Rectal smooth muscle tissue (tissue), 1 donor: ENCODE results near the gene NTM.

Experiments used
- H3K27ac ChIP-seq: one replicate; pipeline ENCODE4 v1.7.0; 2013; ENCODE audit warnings: low read depth, low read length, inconsistent platforms
- H3K27me3 ChIP-seq: one replicate; pipeline ENCODE4 v1.7.0; 2013; ENCODE audit warnings: low read length; ENCODE audit not compliant: control insufficient read depth, insufficient read depth
- H3K36me3 ChIP-seq: one replicate; pipeline ENCODE4 v1.7.0; 2013; ENCODE audit warnings: low read length; ENCODE audit not compliant: control insufficient read depth, insufficient read depth
- H3K4me1 ChIP-seq: one replicate; pipeline ENCODE4 v1.7.0; 2013; ENCODE audit warnings: low read length; ENCODE audit not compliant: control insufficient read depth, insufficient read depth
- H3K4me3 ChIP-seq: one replicate; pipeline ENCODE4 v1.7.0; 2013; ENCODE audit warnings: low read length
- H3K9ac ChIP-seq: one replicate; pipeline ENCODE4 v1.7.0; 2013; ENCODE audit warnings: low read length

Gene NTM

DNA sequence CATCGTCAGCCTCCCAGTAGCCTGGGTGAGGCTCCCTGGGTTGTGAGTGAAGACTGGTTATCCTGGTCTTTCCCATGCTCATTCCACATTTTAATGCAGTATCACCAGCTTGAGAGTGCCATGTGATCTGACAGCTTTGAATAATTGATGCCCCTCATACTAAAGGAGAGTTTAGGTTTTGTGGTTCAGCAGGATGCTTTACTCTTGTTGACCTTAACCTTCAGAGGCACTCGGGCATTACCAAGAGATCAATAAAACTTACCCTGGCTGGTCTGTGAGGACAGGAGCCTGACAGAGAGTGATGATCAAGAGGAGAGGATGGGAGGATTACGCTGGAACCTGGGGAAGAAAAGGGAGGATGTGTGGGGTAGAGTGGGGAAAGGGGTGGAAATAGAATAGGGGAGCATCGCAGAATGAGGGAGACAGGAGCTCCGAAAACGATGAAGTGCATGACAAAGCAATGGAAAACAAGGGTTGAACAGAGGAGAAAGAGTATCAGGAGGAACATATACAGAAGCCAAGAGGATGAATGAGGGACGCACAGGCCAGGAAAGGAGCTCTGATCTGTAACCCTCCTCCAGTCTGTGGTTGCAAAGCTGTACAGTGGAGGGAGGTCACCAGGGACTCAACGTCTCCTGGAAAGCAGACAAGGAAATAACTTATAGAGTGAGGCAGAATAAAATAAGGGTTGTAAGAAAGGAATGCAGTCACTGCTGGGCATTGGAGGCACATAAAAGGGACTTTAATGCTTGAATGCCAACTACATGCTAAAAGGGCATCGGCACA, 594.5 kb downstream of the NTM start:
- Histone ChIP-seq H3K4me1 (no peaks in the 10 kb centered on the region), H3K27me3 (no peaks in the 10 kb centered on the region), H3K9ac (no peak overlapping the region), H3K36me3 (no peaks in the 10 kb centered on the region), H3K27ac (no peak overlapping the region), H3K4me3 (no peak overlapping the region)

DNA sequence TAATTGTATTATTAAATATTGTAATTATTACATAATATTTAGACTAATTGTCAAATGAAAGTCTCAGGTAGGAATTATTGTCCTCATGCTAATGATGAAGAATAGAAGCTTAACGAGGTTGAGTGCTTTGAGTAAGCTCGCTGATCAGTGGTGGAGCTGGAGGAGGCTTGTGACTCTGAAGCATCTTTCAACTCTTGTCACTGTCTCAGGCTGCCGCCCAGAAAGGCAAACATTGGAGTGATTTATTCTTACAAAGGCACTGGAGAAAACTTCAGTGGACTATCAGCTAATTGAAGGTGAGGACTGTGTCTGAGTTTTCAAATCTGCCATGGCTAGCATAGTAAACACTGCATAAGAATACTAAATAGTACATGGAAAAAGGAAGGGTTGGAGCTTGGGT, 595.1 kb downstream of the NTM start:
- Histone ChIP-seq H3K9ac (no peak overlapping the region), H3K27me3 (no peaks in the 10 kb centered on the region), H3K4me1 (no peaks in the 10 kb centered on the region), H3K4me3 (no peak overlapping the region), H3K36me3 (no peaks in the 10 kb centered on the region), H3K27ac (no peak overlapping the region)

DNA sequence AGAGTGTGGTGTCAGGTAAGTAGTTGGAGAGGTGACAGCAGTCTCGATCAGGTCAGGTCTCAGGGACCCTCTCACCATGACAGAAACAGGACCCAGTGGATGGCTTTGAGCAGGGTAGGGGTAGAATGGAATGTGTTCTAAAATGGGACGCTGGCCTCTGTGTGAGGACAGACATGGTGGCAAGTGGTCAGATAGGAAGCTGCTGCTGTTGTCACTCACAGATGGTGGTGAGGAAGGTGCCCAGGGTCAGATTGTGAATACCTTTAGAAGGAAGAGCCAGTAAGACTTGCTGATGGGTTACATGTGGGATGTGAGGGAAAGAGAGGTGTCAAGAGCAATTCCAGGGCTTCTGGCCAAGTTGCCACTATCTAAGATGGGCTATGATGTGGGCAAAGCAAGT, 596.3 kb downstream of the NTM start:
- Histone ChIP-seq H3K4me3 (no peak overlapping the region), H3K4me1 (no peaks in the 10 kb centered on the region), H3K27me3 (no peaks in the 10 kb centered on the region), H3K36me3 (no peaks in the 10 kb centered on the region), H3K9ac (no peak overlapping the region), H3K27ac (no peak overlapping the region)

DNA sequence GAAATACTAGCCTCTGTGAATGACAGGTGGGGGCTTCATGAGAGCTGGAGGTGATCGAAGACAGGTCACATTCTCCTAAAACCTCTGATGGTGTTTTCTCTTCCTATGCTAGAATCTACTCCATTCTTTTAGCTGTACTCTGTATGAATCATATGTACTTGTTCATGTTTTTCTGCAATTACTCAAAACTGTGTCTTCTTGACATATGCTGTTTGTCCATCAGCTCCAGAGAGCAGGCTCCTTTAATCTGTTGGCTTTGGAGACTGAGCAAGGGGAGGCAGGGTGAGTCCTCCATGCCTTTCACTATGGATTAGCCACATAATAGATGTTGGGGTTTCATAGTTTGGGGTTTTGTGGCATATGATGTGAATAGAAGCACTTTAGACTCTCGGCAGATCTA, 598.8 kb downstream of the NTM start:
- Histone ChIP-seq H3K36me3 (no peaks in the 10 kb centered on the region), H3K4me1 (no peaks in the 10 kb centered on the region), H3K9ac (no peak overlapping the region), H3K27ac (no peak overlapping the region), H3K4me3 (no peak overlapping the region), H3K27me3 (no peaks in the 10 kb centered on the region)

DNA sequence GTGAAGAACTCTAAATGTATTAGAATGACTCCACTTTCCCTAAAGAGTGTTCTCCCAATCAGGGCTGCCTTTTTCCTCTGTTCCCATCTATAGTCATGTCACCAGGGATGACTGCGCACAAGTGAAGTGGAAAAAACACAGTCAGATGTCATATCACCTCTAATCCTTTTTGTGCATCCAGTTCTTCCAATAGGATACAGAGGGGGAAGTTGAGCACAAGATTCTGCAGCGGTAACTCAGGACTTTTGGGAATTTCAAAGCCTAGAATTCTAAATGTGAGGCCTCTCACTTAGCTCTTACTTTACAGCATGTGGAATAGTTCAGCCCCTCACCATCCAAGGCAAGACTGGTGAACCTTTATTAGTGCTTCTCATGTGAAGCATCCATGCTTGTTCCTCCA, 602.6 kb downstream of the NTM start:
- H3K9ac ChIP-seq = no peak overlapping the region

DNA sequence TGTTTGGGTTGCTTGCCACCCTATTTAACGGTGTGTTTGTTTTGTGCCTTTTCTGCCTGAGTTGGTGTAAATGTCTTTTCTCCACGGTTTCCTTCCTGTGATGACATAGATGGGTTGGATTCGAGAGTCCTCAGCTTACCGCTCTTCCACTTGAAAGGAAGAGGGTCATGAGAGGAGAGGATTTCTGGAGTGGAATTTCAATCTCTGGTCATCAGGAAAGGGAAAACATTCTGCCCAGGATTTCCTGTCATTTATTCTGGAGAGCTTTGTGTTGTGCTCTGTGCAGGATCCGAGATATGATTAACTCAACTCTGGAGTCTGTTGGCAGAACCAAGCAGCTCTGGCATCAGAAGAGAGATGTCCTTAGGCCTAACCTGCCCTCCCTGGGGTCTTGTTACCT, 605.2 kb downstream of the NTM start:
- Histone ChIP-seq H3K4me3 (no peak overlapping the region), H3K27me3 (no peaks in the 10 kb centered on the region), H3K36me3 (no peaks in the 10 kb centered on the region), H3K4me1 (no peaks in the 10 kb centered on the region), H3K9ac (no peak overlapping the region), H3K27ac (no peak overlapping the region)

More for the DNA sequence above, 602.6 kb downstream of the NTM start:
- Histone ChIP-seq H3K4me3 (no peak overlapping the region), H3K4me1 (no peaks in the 10 kb centered on the region), H3K27me3 (no peaks in the 10 kb centered on the region), H3K36me3 (no peaks in the 10 kb centered on the region), H3K27ac (no peak overlapping the region)

DNA sequence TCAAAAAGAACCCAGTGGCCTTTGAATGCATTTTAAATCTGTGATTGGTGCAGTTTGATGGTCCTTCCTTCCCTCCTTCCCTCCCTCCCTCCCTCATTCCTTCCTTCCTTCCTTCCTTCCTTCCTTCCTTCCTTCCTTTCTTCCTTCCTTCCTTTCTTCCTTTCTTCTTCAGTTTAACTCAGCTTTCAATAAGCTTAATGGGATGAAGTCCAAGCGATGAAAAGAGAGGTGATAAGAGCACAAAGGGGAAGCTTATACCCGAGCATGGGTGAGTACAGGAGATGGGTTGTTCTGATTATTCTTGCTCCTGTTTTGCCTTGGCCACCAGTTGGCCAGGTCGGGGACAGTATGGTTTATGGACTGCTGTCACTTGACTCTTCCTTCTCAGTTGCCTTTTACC, 605.6 kb downstream of the NTM start:
- no peaks in the 10 kb centered on the region for H3K36me3 ChIP-seq
- H3K27me3 ChIP-seq = no peaks in the 10 kb centered on the region
- H3K4me3 ChIP-seq = no peak overlapping the region
- no peaks in the 10 kb centered on the region for H3K4me1 ChIP-seq
- no peak overlapping the region for H3K27ac ChIP-seq
- no peak overlapping the region for H3K9ac ChIP-seq

DNA sequence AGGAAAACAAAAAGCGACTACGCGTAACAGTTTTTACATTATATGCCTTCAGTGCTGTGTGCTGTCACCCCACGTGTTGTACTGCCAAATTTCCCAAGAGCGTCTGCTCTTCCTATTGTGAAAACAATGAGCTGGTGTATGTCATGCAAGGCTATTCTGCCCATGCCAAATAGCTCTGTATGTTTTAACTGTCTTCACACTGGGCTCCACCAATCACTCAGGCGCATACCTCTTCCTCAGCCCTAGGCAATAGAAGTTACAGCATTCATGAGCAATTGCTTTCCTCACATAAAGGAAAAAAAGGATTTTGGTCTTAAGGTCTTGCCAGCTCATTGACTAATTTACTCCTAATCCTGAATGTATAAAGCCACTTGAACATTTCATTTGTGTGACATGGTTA, 606.8 kb downstream of the NTM start:
- no peaks in the 10 kb centered on the region for H3K27me3 ChIP-seq

DNA sequence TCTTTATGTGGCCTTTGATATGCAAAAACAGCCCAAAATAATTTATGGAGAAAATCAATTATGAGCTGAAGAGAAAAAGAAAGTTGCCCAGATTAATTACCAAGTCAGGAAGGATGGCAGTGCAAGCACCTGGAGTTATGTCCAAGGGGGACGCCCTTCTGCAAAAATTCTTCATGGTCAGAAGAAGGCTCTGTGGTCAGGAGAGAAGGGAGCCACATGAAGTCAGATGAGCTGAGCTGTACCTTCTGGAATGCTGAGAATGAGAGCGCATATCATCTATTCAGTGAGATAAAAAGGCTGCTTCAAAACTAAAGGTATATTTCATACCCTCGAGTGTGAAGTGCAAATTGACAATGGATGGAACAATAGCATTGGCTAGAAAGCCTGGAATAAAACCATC, 607.4 kb downstream of the NTM start:
- Histone ChIP-seq H3K4me3 (no peak overlapping the region), H3K4me1 (no peaks in the 10 kb centered on the region), H3K9ac (no peak overlapping the region), H3K36me3 (no peaks in the 10 kb centered on the region), H3K27me3 (no peaks in the 10 kb centered on the region), H3K27ac (no peak overlapping the region)

More for the DNA sequence above, 606.8 kb downstream of the NTM start:
- no peaks in the 10 kb centered on the region for H3K36me3 ChIP-seq
- no peak overlapping the region for H3K27ac ChIP-seq
- H3K9ac ChIP-seq = no peak overlapping the region
- no peak overlapping the region for H3K4me3 ChIP-seq
- H3K4me1 ChIP-seq = no peaks in the 10 kb centered on the region

DNA sequence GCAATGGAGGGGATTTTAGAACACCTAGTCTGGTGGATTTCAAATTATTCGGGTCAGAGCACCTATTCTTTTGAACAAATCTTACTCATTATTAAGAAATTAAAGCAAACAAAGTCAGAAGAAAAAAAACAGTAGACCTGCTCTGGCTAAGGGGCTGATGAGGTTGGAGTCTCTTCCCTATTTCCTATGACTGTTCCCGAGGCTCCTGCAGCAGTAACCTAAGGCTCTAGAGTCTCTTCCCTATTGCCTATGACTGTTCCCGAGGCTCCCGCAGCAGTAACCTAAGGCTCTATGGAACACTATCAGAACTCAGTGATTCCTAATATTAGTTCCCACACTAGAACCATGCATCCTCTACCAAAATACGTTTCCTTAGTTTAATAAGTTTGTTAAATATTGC, 607.9 kb downstream of the NTM start:
- no peaks in the 10 kb centered on the region for H3K27me3 ChIP-seq
- no peaks in the 10 kb centered on the region for H3K4me1 ChIP-seq
- H3K9ac ChIP-seq = no peak overlapping the region
- no peak overlapping the region for H3K4me3 ChIP-seq
- H3K27ac ChIP-seq = no peak overlapping the region
- H3K36me3 ChIP-seq = no peaks in the 10 kb centered on the region

DNA sequence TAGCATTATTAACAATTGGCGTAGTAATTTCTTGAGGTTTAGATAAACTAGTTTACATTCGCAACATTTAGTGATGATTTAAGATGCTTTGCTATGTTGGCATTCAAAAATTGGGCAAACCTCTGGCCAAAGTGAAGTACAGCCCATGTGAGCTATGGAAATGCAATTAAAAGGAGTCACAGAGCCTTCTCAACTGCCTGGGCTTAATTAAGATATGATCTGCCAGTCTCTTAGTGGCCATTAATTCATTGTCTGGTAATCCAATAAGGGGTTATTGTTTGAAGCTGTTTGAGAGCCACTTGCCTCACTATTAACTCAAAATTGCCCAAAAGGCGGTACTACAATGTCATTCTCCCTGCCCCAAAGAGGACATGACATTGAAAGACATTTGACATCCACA, 608.9 kb downstream of the NTM start:
- no peak overlapping the region for H3K27ac ChIP-seq
- no peaks in the 10 kb centered on the region for H3K4me1 ChIP-seq
- no peak overlapping the region for H3K4me3 ChIP-seq
- H3K9ac ChIP-seq = no peak overlapping the region
- no peaks in the 10 kb centered on the region for H3K36me3 ChIP-seq
- no peaks in the 10 kb centered on the region for H3K27me3 ChIP-seq

DNA sequence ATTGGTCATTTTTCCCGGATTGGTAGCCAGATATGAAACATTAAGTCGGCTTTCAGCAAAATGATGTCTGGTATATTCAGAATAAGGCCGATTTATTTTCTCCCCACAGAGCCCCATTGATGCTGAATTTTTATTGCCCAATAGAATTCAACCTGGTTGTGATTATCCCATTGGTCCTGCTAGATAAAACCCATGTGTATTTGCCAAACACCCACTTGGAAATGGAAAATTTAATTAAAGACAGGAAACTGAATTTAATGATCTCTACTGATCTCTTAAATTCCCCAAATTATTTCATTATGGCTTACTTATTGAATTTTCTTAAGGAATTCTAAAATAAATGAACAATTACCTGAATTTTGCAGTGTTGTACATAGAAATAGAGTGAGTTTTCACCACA, 609.8 kb downstream of the NTM start:
- Histone ChIP-seq H3K27me3 (no peaks in the 10 kb centered on the region), H3K36me3 (no peaks in the 10 kb centered on the region), H3K27ac (no peak overlapping the region)

DNA sequence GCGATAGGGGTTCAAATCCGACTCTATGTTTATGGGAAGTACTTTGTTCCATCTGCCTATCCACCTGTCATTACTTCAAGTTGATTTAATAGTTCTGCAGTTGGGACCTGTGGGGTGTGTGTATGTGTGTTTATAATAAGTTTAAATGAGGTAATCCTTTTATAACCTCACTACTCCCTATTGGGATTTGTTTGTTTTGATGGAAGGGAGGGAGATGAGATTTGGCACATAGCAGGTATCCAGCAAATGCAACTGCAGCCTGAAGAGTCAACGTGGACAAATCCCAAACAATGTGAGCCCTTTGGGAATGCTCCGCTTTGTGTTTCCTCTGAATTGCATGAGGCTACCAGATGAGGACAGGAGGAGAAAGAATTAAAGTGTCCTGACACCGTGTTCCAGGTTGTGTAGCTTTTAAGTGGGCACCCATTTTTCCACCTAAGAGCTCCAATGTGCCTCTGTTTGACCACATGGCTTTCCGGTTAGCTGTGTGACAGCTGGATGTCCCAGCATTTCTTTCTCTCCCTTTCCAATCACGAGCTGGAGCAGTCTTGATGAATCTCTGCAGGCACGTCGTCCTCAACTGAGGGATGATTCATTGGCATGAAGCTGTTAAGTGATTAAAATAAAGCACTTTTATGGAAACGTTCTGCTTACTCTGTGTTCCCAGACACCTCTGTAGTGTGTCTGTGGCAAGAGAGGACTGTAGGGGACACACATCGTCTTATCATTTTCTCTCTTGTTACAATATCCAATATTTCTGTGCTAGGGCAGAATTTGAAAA, 610.7 kb downstream of the NTM start:
- no peaks in the 10 kb centered on the region for H3K36me3 ChIP-seq
- no peak overlapping the region for H3K27ac ChIP-seq
- H3K4me1 ChIP-seq = no peaks in the 10 kb centered on the region
- no peak overlapping the region for H3K9ac ChIP-seq
- no peak overlapping the region for H3K4me3 ChIP-seq
- no peaks in the 10 kb centered on the region for H3K27me3 ChIP-seq

More for the DNA sequence above, 609.8 kb downstream of the NTM start:
- H3K9ac ChIP-seq = no peak overlapping the region
- H3K4me1 ChIP-seq = no peaks in the 10 kb centered on the region
- no peak overlapping the region for H3K4me3 ChIP-seq
